OCI-LY3 (cell line): ENCODE data around the gene MYG1.

Experiments
- H2AFZ ChIP-seq: fragments of 200-600, 300-600 bp; shearing (Covaris generic); 2 replicates; pipeline ENCODE4 v1.6.0; 2014; ENCODE audit warnings: antibody characterized with exemption, low read depth, low read length
- H3K27ac ChIP-seq: fragments of 200-600, 300-600 bp; sonication (generic); 2 replicates; pipeline ENCODE4 v1.5.1; 2014; ENCODE audit warnings: mild to moderate bottlenecking, low read length, moderate library complexity, mixed read lengths
- H3K27me3 ChIP-seq: fragments of 200-600, 300-600 bp; sonication (generic); 2 replicates; pipeline ENCODE4 v1.6.1; 2014; ENCODE audit warnings: low read depth, low read length, mixed read lengths
- H3K36me3 ChIP-seq: fragments of 200-600, 300-600 bp; sonication (generic); replicated peaks from 2 replicates; pipeline ENCODE3; 2014; ENCODE audit warnings: low read depth, low read length, mixed read lengths
- H3K4me1 ChIP-seq: fragments of 300-600, 200-600 bp; sonication (generic); 2 replicates; pipeline ENCODE4 v1.6.1; 2014; ENCODE audit warnings: low read length, mixed read lengths
- H3K4me2 ChIP-seq: fragments of 200-600, 300-600 bp; sonication (generic); 2 replicates; pipeline ENCODE4 v1.6.1; 2014; ENCODE audit warnings: low read length, mixed read lengths
- H3K4me3 ChIP-seq: fragments of 300-600, 200-600 bp; sonication (generic); 2 replicates; pipeline ENCODE4 v1.5.1; 2014; ENCODE audit warnings: antibody characterized with exemption, mild to moderate bottlenecking, low read length, moderate library complexity
- H3K79me2 ChIP-seq: fragments of 300-600, 200-600 bp; shearing (Covaris generic); 2 replicates; pipeline ENCODE4 v1.6.1; 2014; ENCODE audit warnings: mild to moderate bottlenecking, low read length, mixed read lengths
- H3K9ac ChIP-seq: fragments of 300-600, 200-600 bp; shearing (Covaris generic); 2 replicates; pipeline ENCODE4 v1.6.0; 2014; ENCODE audit warnings: mild to moderate bottlenecking, low read length, moderate library complexity
- H3K9me3 ChIP-seq: fragments of 200-600, 300-600 bp; shearing (Covaris generic); 2 replicates; pipeline ENCODE4 v1.6.1; 2014; ENCODE audit warnings: low read length, mixed read lengths; ENCODE audit not compliant: insufficient read depth
- H4K20me1 ChIP-seq: fragments of 200-600, 300-600 bp; sonication (generic); 2 replicates; pipeline ENCODE4 v1.6.1; 2016; ENCODE audit warnings: low read length, mixed read lengths; ENCODE audit not compliant: insufficient read depth
- CTCF ChIP-seq: fragments of 200-600, 300-600 bp; sonication (generic); IDR thresholded peaks from 2 replicates; pipeline ENCODE4 v1.5.1; 2014; ENCODE audit warnings: antibody characterized with exemption, low read length, low read depth
- EZH2phosphoT487 ChIP-seq: fragments of 200-600 bp; shearing (Covaris generic); IDR thresholded peaks from 2 replicates; pipeline ENCODE4 v1.6.1; 2018; ENCODE audit warnings: antibody characterized with exemption, mixed run types, low read depth

MYG1 gene

GRCh38 chr12:53259891-53260290 lies 39.6 kb upstream of the MYG1 start:
- Histone ChIP-seq H3K4me2 (no peak overlapping the region), H3K79me2 (no peaks in the 10 kb centered on the region), H3K4me3 (no peak overlapping the region), H3K9ac (no peak overlapping the region), H3K27ac (no peak overlapping the region), H3K9me3 (no peaks in the 10 kb centered on the region), H2AFZ (0 out of 2 replicates have a peak overlapping the region, but pooled peaks have one; percentile 39), H4K20me1 (no peaks in the 10 kb centered on the region), H3K36me3 (peaks cover under 1% of the 10 kb centered on the region), H3K27me3 (no peaks in the 10 kb centered on the region), H3K4me1 (peaks cover 21% of the 10 kb centered on the region)
- TF ChIP-seq CTCF (no peak), EZH2phosphoT487 (no peak)

GRCh38 chr12:53265783-53266182 lies 33.7 kb upstream of the MYG1 start:
- TF ChIP-seq EZH2phosphoT487 = no peak
- TF ChIP-seq CTCF = no peak
- H3K27ac ChIP-seq = no peak overlapping the region
- no peak overlapping the region for H3K4me3 ChIP-seq

DNA sequence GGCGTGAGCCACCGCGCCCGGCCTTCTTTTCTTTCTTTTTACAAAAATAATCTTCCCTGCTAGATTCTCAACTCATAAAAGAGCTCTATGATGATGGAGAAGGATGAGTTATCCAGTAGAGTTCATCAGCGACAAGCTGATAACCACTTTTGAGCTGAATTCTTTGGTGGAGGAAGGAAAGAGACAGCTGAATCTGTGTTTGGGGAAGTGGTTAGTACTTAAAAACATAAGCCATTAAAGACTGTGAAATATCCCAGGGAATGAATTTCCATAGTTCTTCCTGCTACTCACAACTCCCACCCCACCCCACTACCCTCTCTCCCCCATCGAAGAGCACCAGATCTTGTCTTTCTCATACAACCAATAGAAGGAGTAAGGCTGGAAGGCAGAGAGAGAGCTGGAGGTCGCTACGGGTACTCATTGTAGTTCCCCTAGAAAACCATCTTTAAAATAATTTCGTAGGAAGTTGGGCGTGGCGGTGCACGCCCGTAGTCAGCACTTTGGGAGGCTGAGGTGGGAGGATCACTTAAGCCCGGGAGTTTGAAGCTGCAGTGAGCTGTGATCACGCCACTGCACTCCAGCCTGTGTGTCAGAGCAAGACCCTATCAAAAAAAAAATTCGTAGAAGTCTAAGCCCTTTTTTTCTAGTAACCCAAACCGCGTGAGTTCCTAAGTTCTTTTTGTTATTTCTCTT lies 32.0 kb upstream of the MYG1 start:
- Histone ChIP-seq H3K9ac (peak overlapping the region; percentile 85), H4K20me1 (no peaks in the 10 kb centered on the region), H3K4me3 (peak overlapping the region; percentile 83), H3K79me2 (peaks cover 26% of the 10 kb centered on the region), H3K27me3 (no peaks in the 10 kb centered on the region), H3K9me3 (no peaks in the 10 kb centered on the region), H3K27ac (peak overlapping the region; percentile 8; the same call in 1 of the 2 replicates), H3K4me1 (peaks cover 12% of the 10 kb centered on the region), H2AFZ (peak overlapping the region; percentile 88), H3K4me2 (peak overlapping the region; percentile 84), H3K36me3 (peaks cover 25% of the 10 kb centered on the region)
- TF ChIP-seq CTCF = no peak
- TF ChIP-seq EZH2phosphoT487 = no peak

More at GRCh38 chr12:53265783-53266182, 33.7 kb upstream of the MYG1 start:
- H3K36me3 ChIP-seq = peaks cover 19% of the 10 kb centered on the region
- no peak overlapping the region for H3K4me2 ChIP-seq
- peaks cover 23% of the 10 kb centered on the region for H3K79me2 ChIP-seq
- no peaks in the 10 kb centered on the region for H4K20me1 ChIP-seq
- H3K4me1 ChIP-seq = peaks cover 12% of the 10 kb centered on the region
- H3K9me3 ChIP-seq = no peaks in the 10 kb centered on the region
- H3K9ac ChIP-seq = no peak overlapping the region
- no peak overlapping the region for H2AFZ ChIP-seq
- H3K27me3 ChIP-seq = no peaks in the 10 kb centered on the region

- H3K4me2 ChIP-seq = peak within 1 kb of the TSS; percentile 84
- no peaks in the 10 kb centered on the region for H3K27me3 ChIP-seq
- H3K79me2 ChIP-seq = peaks cover 26% of the 10 kb centered on the region
- peak within 1 kb of the TSS; percentile 60 for H3K27ac ChIP-seq
- peak within 1 kb of the TSS; percentile 83 for H3K4me3 ChIP-seq
- H3K36me3 ChIP-seq = peaks cover 29% of the 10 kb centered on the region
- peaks cover 12% of the 10 kb centered on the region for H3K4me1 ChIP-seq
- no peaks in the 10 kb centered on the region for H4K20me1 ChIP-seq
- peak within 1 kb of the TSS; percentile 85 for H3K9ac ChIP-seq
- H2AFZ ChIP-seq = peak within 1 kb of the TSS; percentile 88
- TF ChIP-seq CTCF = peak; percentile 46
- TF ChIP-seq EZH2phosphoT487 = no peak
- no peaks in the 10 kb centered on the region for H3K9me3 ChIP-seq
Observed at GRCh38 chr12:53267999-53268629, 31.4 kb upstream of the MYG1 start, which contains the start of gene ESPL1. Gene ESPL1, plus strand, starts transcription at chr12:53268299. Its CDS starts 468 bp downstream, at chr12:53268767.
